GM18909 (cell line): Measurements from ENCODE around the gene SULT1C4.

Experiments used
- ATAC-seq: cut with Tn5 transposase; IDR thresholded peaks from one replicate; pipeline ENCODE4 v1.9.1; 2021; ENCODE audit warnings: mild to moderate bottlenecking; ENCODE audit not compliant: unreplicated experiment, poor library complexity

Gene SULT1C4

DNA sequence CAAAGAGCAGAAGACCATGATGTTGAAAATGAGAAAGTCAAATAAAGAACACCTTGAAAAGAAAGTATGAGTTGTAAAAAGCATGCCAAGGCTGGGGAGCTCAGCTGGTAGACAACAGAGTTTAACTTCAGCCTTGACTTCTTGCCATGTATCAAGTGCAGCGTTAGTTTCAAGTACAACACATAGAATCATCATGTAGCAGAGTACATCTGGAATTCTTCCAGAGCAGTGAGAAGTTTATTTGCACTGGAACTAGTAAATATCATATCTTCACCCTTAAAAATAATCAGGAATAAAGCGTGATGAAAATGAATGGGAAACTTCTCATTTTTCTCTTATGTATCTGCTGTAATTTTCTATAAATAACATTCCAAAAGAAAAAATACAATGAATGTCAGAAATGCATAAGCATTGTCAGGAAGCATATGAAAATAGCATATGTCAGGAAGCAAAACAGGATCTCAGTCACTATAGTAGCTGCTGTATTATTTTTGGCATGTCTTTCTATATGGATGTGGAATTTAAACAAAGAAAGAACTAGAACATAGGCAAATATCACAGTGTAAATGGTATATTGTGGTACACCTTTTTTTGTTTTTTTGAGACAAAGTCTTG is 10.1 kb upstream of the SULT1C4 start:
- no peak for ATAC-seq

- no peak for ATAC-seq
Observed at GRCh38 chr2:108369153-108369552, 8.6 kb upstream of the SULT1C4 start.

DNA sequence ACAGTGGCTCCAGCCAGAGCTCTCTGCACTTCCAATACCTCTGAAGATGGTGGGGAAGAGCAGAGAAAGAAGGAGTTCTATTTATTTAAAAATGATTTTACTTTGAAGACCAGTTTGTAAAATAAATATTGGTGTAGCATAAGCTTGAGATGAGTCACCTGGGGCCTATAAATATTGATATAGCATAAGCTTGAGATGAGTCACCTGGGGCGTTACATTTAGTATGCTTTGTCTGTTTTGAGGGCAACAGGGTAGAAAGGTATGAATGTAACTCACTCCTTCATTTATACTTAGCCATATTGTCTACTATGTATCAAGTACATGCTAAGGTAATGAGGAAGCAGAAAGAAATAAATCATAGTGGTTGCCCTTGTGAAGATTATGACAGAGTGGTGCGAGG is 7.7 kb upstream of the SULT1C4 start:
- ATAC-seq, result no peak

DNA sequence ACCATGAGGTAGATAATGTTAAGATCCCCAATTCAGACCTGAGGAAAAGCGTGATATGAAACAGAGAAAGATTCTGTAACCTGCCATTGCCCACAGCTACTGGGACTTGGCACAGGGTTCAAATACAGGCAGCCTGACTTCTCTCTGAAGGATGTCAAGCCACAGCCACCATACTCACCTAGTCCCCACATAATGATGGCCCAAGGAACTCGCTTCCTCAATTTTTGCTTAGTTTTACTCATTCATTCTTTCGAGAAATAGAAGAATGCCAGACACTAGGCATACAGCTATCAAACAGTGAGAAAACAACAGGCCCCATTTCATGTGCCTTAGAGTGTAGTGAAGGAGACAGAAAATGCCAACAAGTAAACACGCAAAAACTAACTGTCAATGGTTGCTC is 980 bp upstream of the SULT1C4 start:
- ATAC-seq, result no peak

DNA sequence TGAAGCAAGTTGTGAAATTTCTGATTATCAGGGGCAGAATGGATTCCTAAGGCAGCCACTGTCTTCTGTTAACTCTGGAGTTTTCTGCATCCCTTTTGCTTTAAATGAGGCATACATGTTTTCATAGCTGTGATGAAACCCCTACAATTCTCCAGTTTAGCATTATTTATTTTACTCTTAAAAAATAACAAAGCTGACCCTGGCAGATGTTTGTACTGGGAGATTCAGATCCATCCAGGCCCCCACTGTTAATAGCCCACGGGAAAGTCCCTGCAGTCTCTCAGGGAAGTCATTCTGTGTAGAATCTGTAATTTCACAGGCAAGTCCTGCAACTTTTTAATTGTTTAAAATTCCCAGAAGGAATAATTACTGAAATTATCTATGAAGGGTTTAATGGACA is 353 bp upstream of the SULT1C4 start:
- ATAC-seq, result no peak

- no peak for ATAC-seq
Observed at GRCh38 chr2:108378851-108379250, 1.1 kb downstream of the SULT1C4 start.

GRCh38 chr2:108382196-108382595 is 4.4 kb downstream of the SULT1C4 start:
- no peak for ATAC-seq

GRCh38 chr2:108383146-108383830 is 5.5 kb downstream of the SULT1C4 start:
- no peak for ATAC-seq

- no peak for ATAC-seq
Observed at GRCh38 chr2:108384662-108385393, 7.1 kb downstream of the SULT1C4 start.

DNA sequence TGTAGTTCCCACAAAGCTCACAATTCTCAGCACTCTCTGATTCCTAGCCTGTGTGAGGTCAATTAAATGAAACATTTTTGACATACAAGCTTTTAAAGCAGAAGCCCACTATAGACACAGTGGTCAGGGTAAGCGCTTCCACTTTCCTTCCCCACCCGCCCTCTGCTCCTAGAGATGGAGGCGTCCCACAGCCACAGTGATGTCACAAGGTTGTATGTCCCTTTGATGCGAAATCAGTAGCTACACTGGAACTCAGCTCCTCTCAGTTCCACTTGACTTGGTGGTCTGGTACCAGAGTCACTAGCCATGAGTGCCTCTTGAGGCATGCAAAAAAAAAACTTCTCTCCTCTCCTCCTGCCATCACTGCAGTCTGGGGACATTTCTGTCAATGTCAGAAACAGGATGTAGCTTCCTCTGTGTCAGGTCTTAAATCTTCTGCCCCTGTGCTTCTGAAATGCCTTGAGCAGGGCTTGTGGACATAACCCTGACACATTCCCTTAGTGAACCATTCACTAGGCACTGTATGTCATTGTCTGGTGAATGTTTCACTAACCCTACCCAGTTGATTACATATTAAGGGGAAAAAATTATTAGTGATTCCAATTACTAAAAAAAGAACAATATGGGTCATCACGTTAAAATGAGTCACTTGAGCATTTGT is 7.8 kb downstream of the SULT1C4 start:
- ATAC-seq, result peak; percentile 93

DNA sequence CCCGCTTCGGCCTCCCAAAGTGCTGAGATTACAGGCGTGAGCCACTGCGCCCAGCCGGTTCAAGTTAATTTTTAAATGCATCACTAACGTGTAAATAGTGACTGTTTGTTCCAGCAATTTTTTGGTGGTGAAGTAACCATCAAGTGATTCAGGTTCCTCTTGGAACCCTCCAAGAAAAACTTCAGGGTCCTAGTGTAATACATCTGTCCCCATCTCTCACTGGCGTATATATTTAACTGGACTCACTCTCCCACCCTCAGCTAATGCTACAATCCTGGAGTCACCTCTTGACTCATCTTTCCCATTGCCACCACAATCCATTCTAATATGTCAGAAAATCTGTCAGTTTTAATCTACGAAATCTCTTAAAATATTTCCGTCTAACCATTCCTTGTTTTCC is 10.3 kb downstream of the SULT1C4 start:
- no peak for ATAC-seq

DNA sequence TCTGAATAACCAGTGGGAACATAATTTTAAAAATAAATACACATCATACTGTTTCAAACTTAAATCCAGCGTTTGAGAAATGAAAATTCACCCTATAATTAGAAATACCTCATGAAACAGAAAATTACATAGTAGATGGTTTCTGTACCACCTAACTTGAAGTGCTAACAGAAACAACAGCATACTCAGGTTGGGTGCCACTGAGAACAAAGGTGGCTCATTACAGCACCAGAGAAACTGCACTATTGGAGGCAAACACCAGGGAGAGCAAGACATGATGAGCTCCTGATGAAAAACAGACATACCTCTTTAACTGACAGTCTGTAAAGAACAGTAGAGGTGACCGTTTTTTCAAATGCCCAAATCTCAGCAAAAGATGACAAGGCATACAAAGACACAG is 12.6 kb downstream of the SULT1C4 start:
- ATAC-seq, result no peak

DNA sequence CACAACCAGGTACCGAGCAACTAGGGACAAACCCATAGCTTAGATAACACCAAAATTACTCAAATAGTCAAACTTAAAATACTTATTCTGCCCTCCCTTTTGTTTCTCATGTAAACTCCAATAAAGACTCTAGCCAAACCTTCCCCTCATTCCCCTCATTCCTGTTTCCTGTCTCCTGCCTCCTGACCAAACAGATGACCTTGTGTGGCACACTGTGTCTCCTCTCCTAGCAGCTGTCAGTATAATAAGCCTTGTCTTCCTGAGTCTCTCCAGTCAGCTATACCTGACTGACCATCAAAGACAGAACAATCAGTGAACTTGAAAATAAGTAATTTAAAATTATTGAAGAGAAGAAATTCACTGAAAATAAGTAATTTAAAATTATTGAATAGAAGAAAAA is 14.3 kb downstream of the SULT1C4 start:
- no peak for ATAC-seq

- ATAC-seq, result no peak
Observed at GRCh38 chr2:108393197-108393596, 15.4 kb downstream of the SULT1C4 start.

- ATAC-seq, result no peak
Observed at GRCh38 chr2:108395155-108395554, 17.4 kb downstream of the SULT1C4 start.

DNA sequence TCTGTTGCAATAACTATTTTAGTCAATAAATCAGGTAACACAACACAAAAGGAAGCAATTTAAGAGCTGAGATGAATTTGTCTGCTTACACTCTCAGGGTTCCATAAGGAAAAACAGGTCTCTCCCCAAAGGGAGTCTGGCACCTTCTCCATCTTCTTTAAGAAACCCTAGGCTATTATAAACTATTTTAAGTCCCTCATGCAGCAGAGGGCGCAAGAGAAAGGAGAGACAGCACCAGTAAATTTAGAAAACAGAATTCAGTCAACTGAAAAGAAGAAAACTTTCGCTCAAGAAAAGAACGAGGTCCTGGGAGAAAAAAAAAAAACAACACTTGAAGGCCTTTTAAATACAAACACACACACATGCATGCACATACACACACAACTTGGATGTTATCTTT is 19.1 kb downstream of the SULT1C4 start:
- no peak for ATAC-seq

DNA sequence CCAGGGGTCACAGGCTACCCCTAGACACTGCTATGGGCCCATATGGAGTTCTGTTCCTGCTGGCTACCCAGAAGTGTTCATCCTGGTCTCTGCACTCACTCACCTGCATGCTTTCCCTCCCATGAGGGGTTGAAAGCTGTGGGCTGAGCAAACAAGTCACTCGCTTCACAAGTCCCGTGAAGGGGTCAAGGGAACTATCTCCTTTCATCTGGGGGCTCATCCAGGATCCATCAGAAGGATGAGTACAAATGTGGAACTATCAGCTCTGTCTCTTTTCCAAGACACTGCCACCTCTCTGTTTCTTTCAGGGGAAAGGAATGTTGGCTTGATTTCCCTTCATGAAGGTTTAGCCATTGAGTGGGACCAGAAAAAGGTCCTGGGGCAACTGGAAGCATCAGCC is 21.7 kb downstream of the SULT1C4 start:
- ATAC-seq, result no peak

DNA sequence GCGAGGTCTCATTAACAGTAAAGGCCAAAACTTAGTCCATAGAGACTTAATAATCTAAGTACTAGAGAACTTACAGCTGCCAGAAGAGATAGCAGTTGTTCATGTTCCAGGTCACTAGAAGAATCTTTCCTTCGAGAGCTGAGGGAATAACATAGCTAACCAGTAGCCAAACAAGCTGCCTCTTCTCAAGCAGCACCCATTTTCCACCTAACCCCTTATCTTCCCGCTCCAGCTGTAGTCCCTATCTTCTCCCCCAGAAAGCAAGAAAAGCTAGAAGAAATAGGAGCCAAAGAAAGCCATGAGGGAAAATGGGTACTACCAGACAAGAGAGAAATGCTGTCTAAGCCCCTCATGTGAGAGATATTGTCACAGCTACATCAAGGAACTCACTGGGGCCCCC is 24.0 kb downstream of the SULT1C4 start:
- ATAC-seq, result no peak

GRCh38 chr2:108403494-108403893 is 25.7 kb downstream of the SULT1C4 start:
- no peak for ATAC-seq

DNA sequence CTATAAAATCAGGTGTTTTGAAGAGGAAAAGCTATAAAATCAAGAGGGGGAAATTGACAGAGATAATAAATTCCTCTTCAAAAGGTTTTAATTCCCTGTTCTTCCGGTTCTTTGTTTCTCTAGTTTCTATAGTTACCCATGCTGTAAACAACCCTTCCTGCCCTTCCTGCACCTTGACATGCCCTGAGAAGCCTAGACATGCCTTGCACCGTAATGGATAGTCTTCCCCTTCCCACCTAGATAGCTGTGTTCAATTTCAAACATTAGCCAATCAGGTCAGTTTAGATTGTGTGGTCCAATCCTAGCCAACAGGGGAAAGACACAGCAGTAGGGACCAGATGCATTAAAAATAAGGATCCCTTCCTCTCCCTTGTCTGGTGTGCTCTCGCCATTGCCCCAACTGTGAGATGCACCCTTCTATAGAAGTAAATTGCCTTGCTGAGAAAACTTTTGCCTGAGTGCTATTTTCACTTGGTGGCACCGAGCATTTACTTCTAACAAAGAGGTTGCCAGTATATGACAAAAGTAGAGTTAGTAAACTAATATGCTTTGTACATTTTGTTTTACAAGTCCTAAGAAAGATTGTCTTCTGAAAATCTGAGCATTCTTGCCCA is 27.1 kb downstream of the SULT1C4 start:
- no peak for ATAC-seq
